T-helper 1 cell (primary cell): ENCODE measurements around the gene PIEZO2.

Source experiments
- DNase-seq, 5 donors: peaks; one replicate each; pipeline ENCODE4 v3.0.0-alpha.2; 2012 to 2020

PIEZO2 gene

GRCh38 chr18:11024928-11025669 is 124.3 kb downstream of the PIEZO2 start:
- DNase-seq = no peak

GRCh38 chr18:11021477-11021876 is 127.9 kb downstream of the PIEZO2 start:
- no peak for DNase-seq

- DNase-seq = no peak
Observed at GRCh38 chr18:11020877-11021414, 128.4 kb downstream of the PIEZO2 start.

- no peak for DNase-seq
Observed at GRCh38 chr18:11020161-11020853, 129.1 kb downstream of the PIEZO2 start.

- no peak for DNase-seq
Observed at GRCh38 chr18:11019295-11020105, 129.9 kb downstream of the PIEZO2 start.

GRCh38 chr18:11009869-11010268 is 139.5 kb downstream of the PIEZO2 start:
- no peak for DNase-seq

GRCh38 chr18:11009147-11009546 is 140.2 kb downstream of the PIEZO2 start:
- DNase-seq = no peak

GRCh38 chr18:11008505-11008904 is 140.9 kb downstream of the PIEZO2 start:
- DNase-seq = no peak

GRCh38 chr18:11005528-11005927 is 143.8 kb downstream of the PIEZO2 start:
- no peak for DNase-seq

GRCh38 chr18:11004951-11005350 is 144.4 kb downstream of the PIEZO2 start:
- DNase-seq = no peak

GRCh38 chr18:11004294-11004693 is 145.1 kb downstream of the PIEZO2 start:
- DNase-seq = no peak

- no peak for DNase-seq
Observed at GRCh38 chr18:11002796-11003195, 146.6 kb downstream of the PIEZO2 start.

- DNase-seq = no peak
Observed at GRCh38 chr18:11002277-11002676, 147.1 kb downstream of the PIEZO2 start.

- DNase-seq = no peak
Observed at GRCh38 chr18:11000071-11000470, 149.3 kb downstream of the PIEZO2 start.

- no peak for DNase-seq
Observed at GRCh38 chr18:10997885-10998284, 151.5 kb downstream of the PIEZO2 start.

GRCh38 chr18:10995550-10995949 is 153.8 kb downstream of the PIEZO2 start:
- peak in 1 of 5 donors; percentile 0 for DNase-seq

- no peak for DNase-seq
Observed at GRCh38 chr18:10989486-10989885, 159.9 kb downstream of the PIEZO2 start.

- no peak for DNase-seq
Observed at GRCh38 chr18:10985689-10986088, 163.7 kb downstream of the PIEZO2 start.

- no peak for DNase-seq
Observed at GRCh38 chr18:10979411-10979810, 170.0 kb downstream of the PIEZO2 start.

GRCh38 chr18:10977042-10977441 is 172.3 kb downstream of the PIEZO2 start:
- DNase-seq = no peak

- no peak for DNase-seq
Observed at GRCh38 chr18:10973567-10974203, 175.7 kb downstream of the PIEZO2 start.

- no peak for DNase-seq
Observed at GRCh38 chr18:10971717-10972116, 177.7 kb downstream of the PIEZO2 start.

GRCh38 chr18:10965119-10965518 is 184.2 kb downstream of the PIEZO2 start:
- no peak for DNase-seq
